HG03060 (cell line): Measurements from ENCODE around the gene STEEP1.

ENCODE experiments used
- ATAC-seq: cut with Tn5 transposase; IDR thresholded peaks from one replicate; pipeline ENCODE4 v1.9.1; 2021; ENCODE audit warnings: low read depth, moderate number of reproducible peaks; ENCODE audit not compliant: unreplicated experiment

Gene STEEP1

GRCh38 chrX:119565107-119565663 is at the start of gene STEEP1:
TSS of gene STEEP1 (minus strand) at chrX:119565409. CDS start at chrX:119565355, 54 bp downstream.
- ATAC-seq: peak; percentile 91

- ATAC-seq: no peak
These were observed 49.6 kb upstream of the STEEP1 start for GRCh38 chrX:119614776-119615175.

- ATAC-seq: no peak
These were observed 41.8 kb upstream of the STEEP1 start for GRCh38 chrX:119607018-119607389.

GRCh38 chrX:119606280-119607017 is 41.2 kb upstream of the STEEP1 start, which contains the start of gene NKRF:
TSS of gene NKRF (minus strand) at chrX:119606424.
- ATAC-seq: peak; percentile 77

GRCh38 chrX:119605464-119606279 is 40.5 kb upstream of the STEEP1 start:
- ATAC-seq: no peak

GRCh38 chrX:119604766-119605463 is 39.7 kb upstream of the STEEP1 start:
- ATAC-seq: no peak

GRCh38 chrX:119602701-119603255 is 37.6 kb upstream of the STEEP1 start:
- ATAC-seq: no peak

- ATAC-seq: no peak
These were observed 24.6 kb upstream of the STEEP1 start for GRCh38 chrX:119589810-119590209.

- no peak for ATAC-seq
These were observed 18.3 kb upstream of the STEEP1 start for GRCh38 chrX:119583431-119584059.

- no peak for ATAC-seq
These were observed 14.2 kb upstream of the STEEP1 start for GRCh38 chrX:119579414-119579813.

GRCh38 chrX:119574394-119575266 is 9.4 kb upstream of the STEEP1 start, which contains the start of gene UBE2A:
TSS of gene UBE2A (plus strand) at chrX:119574563. CDS start at chrX:119574712, 149 bp downstream.
- ATAC-seq: peak; percentile 50

- peak; percentile 67 for ATAC-seq
These were observed 8.7 kb upstream of the STEEP1 start for GRCh38 chrX:119573840-119574393.

GRCh38 chrX:119573222-119573621 is 8.0 kb upstream of the STEEP1 start:
- no peak for ATAC-seq

- ATAC-seq: no peak
These were observed 5.2 kb upstream of the STEEP1 start for GRCh38 chrX:119570351-119570835.

- no peak for ATAC-seq
These were observed 12.7 kb downstream of the STEEP1 start for GRCh38 chrX:119552508-119552907.

GRCh38 chrX:119549327-119550016 is 15.7 kb downstream of the STEEP1 start:
- ATAC-seq: no peak

GRCh38 chrX:119541188-119541587 is 24.0 kb downstream of the STEEP1 start:
- no peak for ATAC-seq

GRCh38 chrX:119539872-119540271 is 25.3 kb downstream of the STEEP1 start:
- ATAC-seq: no peak
